Peyer's patch (tissue), 4 donors: ENCODE data around the gene TMEM19.

Source experiments
- CTCF ChIP-seq, 6 experiments: fragments of 450-650 bp in 4 of 6; fragments of 200-600 bp in 2 of 6; sonication (generic) in 1 of 6; IDR thresholded peaks; one replicate each; pipeline ENCODE4 v1.5.1; 2017 to 2019; ENCODE audit warnings: antibody characterized with exemption in 6 of 6, mild to moderate bottlenecking in 3 of 6, moderate library complexity in 1 of 6
- POLR2A ChIP-seq, 2 donors: fragments of 450-650 bp; IDR thresholded peaks; one replicate each; pipeline ENCODE4 v1.5.1; 2017; ENCODE audit warnings: antibody characterized with exemption in 2 of 2, mild to moderate bottlenecking in 2 of 2, moderate library complexity in 2 of 2

- TF ChIP-seq CTCF (IDR thresholded peaks at IDR 0.05) (no peak), POLR2A (IDR thresholded peaks at IDR 0.05) (no peak)
Observed at GRCh38 chr12:71682466-71682865, 3.4 kb upstream of the TMEM19 start.
